Measurements from ENCODE around the gene HIPK4.
"Not testable (repeated sequence)": the region's sequence is repeated elsewhere in the genome, so short reads cannot be mapped to it uniquely, and the experiment has no call there.

DNA sequence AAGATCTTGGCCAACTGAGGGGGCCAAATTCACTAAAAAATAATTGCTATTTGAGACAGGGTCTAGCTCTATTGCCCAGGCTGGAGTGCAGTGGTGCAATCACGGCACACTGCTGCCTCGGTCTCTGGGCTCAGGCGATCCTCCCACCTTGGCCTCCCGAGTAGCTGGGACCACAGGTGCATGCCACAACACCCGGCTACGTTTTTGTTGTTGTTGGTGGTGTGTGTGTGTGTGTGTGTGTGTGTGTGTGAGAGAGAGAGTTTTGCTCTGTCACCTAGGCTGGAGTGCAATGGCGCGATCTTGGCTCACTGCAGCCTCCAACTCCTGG lies 18.6 kb upstream of the HIPK4 start:
- TF ChIP-seq, protein P1, sequence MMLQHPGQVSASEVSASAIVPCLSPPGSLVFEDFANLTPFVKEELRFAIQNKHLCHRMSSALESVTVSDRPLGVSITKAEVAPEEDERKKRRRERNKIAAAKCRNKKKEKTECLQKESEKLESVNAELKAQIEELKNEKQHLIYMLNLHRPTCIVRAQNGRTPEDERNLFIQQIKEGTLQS (IDR thresholded peaks at IDR 0.05; ENCODE audit: insufficient read depth, low read depth, low read length) = not testable (repeated sequence)
- not testable (repeated sequence) for TF ChIP-seq CEBPB (IDR thresholded peaks at IDR 0.05; ENCODE audit: low read depth, low read length); EGR1 (IDR thresholded peaks at IDR 0.05; ENCODE audit: borderline replicate concordance, low read depth, low read length); CREB1 (IDR thresholded peaks at IDR 0.05); KDM5A (IDR thresholded peaks at IDR 0.05; ENCODE audit: low read length); POLR2AphosphoS5 (IDR thresholded peaks at IDR 0.05; ENCODE audit: low read depth, low read length); YY1 (IDR thresholded peaks at IDR 0.05; ENCODE audit: low read depth, low read length); POLR2A (IDR thresholded peaks at IDR 0.05; ENCODE audit: control extremely low read depth in 1 of 2, low read depth in 2 of 2, low read length in 2 of 2); SRF (IDR thresholded peaks at IDR 0.05; ENCODE audit: low read depth, low read length); SIN3A (conservative IDR thresholded peaks at IDR 0.05 in 1 of 2, IDR thresholded peaks at IDR 0.05 in 1 of 2; ENCODE audit: low read depth in 1 of 2, low read length in 2 of 2)
- TF ChIP-seq, protein P2, sequence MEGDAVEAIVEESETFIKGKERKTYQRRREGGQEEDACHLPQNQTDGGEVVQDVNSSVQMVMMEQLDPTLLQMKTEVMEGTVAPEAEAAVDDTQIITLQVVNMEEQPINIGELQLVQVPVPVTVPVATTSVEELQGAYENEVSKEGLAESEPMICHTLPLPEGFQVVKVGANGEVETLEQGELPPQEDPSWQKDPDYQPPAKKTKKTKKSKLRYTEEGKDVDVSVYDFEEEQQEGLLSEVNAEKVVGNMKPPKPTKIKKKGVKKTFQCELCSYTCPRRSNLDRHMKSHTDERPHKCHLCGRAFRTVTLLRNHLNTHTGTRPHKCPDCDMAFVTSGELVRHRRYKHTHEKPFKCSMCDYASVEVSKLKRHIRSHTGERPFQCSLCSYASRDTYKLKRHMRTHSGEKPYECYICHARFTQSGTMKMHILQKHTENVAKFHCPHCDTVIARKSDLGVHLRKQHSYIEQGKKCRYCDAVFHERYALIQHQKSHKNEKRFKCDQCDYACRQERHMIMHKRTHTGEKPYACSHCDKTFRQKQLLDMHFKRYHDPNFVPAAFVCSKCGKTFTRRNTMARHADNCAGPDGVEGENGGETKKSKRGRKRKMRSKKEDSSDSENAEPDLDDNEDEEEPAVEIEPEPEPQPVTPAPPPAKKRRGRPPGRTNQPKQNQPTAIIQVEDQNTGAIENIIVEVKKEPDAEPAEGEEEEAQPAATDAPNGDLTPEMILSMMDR (IDR thresholded peaks at IDR 0.05; ENCODE audit: control extremely low read depth in 1 of 3, insufficient read depth in 1 of 3, low read depth in 1 of 3, low read length in 3 of 3) = not testable (repeated sequence)

Measured in H1 (cell line).